GM12874 (cell line): ENCODE results near the gene ABL1.

Source experiments
- TF ChIP-seq, protein P1 (sequence below): IDR thresholded peaks from 2 replicates; pipeline ENCODE4 v1.5.1; 2011; ENCODE audit warnings: low read depth, mild to moderate bottlenecking, control low read depth, low read length, moderate library complexity; ENCODE audit not compliant: insufficient read depth

ABL1 gene

GRCh38 chr9:130867556-130867955 is 32.5 kb downstream of the ABL1 start:
- TF ChIP-seq, protein P1, sequence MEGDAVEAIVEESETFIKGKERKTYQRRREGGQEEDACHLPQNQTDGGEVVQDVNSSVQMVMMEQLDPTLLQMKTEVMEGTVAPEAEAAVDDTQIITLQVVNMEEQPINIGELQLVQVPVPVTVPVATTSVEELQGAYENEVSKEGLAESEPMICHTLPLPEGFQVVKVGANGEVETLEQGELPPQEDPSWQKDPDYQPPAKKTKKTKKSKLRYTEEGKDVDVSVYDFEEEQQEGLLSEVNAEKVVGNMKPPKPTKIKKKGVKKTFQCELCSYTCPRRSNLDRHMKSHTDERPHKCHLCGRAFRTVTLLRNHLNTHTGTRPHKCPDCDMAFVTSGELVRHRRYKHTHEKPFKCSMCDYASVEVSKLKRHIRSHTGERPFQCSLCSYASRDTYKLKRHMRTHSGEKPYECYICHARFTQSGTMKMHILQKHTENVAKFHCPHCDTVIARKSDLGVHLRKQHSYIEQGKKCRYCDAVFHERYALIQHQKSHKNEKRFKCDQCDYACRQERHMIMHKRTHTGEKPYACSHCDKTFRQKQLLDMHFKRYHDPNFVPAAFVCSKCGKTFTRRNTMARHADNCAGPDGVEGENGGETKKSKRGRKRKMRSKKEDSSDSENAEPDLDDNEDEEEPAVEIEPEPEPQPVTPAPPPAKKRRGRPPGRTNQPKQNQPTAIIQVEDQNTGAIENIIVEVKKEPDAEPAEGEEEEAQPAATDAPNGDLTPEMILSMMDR: no peak

- TF ChIP-seq, protein P1: no peak
These were observed 33.2 kb downstream of the ABL1 start for GRCh38 chr9:130868230-130868629.

- TF ChIP-seq, protein P1: no peak
These were observed 34.2 kb downstream of the ABL1 start for GRCh38 chr9:130869250-130869649.

DNA sequence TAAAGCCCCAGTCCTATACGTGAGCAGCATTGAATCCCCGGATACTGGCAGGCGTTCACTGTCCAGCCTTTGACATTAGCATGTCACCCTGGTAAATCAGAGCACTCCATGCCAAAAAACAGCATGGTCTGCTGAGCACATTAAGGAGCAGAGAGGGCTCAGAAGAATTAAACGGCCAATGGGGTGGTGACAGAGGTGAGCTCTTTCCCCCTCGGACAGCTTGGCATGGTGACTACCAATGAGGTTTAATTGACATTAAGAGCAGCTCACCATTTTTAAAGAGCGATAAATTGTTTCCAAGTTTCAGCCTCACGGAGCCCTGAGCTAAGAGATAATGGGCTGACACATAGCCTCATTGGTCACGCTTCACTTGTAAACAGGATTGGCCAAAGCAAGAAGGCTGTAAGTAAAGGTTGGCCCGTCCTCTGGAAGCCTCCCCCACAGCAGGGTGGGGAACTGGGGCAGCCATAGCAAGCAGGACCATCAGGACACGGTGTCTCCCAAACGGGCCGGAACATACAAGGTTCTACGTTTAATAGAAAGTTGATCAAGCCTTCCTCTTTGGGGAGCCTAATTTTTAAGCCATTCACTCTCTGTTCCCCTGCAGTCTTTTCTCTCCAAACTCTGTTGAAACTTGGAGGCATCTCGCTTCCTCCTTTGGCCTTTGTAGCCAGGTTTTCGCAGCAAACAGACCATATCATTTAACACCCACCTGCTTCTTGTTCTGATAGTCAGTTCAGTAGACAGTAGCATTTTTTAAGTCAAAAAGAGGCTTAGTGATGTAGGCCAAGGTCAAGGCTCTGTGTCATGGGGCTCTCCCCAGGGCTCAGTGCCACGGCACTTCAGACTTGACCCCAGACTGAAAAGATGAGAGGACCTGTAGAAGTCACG is 35.7 kb downstream of the ABL1 start:
- TF ChIP-seq, protein P1: no peak

- TF ChIP-seq, protein P1: no peak
These were observed 36.5 kb downstream of the ABL1 start for GRCh38 chr9:130871395-130872062.

DNA sequence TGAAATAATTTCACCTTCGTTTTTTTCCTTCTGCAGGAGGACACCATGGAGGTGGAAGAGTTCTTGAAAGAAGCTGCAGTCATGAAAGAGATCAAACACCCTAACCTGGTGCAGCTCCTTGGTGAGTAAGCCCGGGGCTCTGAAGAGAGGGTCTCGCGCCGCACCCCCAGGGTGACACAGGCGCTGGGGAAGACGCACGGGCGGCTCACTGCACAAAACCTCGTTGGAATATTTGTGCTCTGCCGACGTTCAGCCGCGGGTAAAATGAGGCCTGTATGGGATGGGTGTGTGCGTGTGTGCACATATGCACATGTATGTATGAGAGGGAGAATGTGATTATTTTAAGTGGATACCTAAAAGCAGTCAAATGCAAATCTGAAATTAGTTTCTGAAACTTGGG is 37.0 kb downstream of the ABL1 start:
- TF ChIP-seq, protein P1: no peak

- TF ChIP-seq, protein P1: no peak
These were observed 37.5 kb downstream of the ABL1 start for GRCh38 chr9:130872508-130872907.
